GM19463 (cell line): Measurements from ENCODE around the gene HHIPL2.
"Not testable (repeated sequence)": the region's sequence is repeated elsewhere in the genome, so short reads cannot be mapped to it uniquely, and the experiment has no call there.

Experiments used
- ATAC-seq: cut with Tn5 transposase; IDR thresholded peaks from one replicate; pipeline ENCODE4 v1.9.1; 2021; ENCODE audit warnings: mild to moderate bottlenecking, moderate library complexity; ENCODE audit not compliant: unreplicated experiment

The HHIPL2 gene

DNA sequence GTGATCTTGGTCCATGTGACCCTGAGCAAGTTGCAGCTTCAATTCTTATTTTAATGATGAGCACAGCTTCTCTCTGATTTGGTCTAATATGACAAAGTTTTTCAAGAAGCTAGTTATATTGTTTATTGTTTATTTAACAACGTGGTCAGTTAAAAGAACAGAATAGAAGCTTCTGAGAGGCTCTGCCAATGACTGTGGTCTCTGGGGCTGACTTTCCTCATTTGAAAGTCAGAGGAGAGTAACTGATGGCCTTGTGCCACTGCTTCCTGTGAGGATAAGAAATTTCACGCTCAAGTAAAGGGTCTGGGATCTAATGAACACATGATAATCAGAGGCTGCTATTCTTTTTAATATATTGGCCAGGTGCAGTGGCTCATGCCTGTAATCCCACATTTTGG, 7.3 kb downstream of the HHIPL2 start:
- ATAC-seq: no peak

DNA sequence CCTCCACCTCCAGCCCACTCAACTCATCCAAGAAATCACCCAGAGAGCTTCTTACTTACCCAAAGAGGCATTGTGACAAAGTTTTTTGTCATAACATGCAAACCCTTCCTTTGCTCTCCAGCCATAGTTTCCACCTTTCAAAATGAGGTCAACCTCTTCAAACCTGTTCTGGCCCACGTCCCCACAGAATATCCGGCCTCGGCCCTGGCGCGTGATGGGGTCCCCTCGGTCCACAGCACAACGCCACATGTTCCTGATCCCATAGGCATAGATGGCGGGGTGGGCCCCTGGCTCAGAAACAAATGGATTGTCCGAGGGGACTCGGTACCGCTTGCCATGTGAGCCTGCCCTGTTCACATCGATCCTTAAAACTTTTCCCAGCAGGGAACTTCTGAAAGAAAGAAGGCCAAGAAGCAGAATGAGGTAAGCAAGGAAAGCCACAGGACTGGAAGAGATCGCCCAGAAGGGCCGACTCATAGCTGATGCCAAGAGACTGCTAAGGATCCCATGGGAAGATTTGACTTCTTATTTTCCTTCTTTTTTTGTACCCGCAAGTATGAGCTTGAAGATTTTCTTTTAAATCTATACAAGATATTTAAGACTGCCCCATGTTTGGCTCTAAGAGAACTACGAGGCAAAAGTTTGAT, 7.8 kb downstream of the HHIPL2 start:
- no peak for ATAC-seq

DNA sequence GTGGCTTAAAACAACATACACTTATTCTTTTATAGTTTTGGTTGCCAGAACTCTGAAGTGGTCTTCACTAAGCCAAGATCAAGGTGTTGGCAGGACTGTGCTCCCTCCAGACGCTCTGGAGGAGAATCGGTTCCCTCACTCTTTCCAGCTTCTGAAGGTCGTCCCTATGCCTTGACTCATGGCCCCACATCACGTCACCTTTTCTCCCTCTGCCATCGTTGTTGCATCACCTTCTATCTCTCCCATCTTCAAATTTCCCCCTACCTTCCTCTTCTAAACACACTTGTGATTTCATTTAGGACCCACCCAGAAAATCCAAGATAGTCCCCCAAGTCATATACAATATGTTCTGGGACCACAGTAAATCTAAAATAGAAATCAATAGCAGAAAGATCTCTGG, 12.4 kb downstream of the HHIPL2 start:
- no peak for ATAC-seq

DNA sequence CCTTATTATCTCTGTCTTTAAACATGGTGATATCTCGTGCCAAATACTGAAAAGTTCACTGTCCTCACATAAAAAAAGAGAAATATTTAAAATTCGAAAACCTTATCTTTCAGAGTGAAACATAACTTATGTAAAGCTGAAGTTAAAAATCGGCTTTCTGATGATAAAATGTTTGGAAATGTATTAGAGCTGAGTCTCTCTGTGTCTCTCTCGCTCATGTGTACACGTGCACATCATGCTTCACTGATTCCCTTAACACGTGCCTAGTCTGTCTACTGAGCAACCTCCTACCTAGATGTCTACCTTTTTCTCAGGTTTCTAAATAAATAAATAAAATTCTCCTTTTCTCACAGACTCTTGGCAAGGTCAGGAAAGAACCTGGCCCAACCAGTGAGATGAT, 17.1 kb downstream of the HHIPL2 start:
- ATAC-seq: no peak

DNA sequence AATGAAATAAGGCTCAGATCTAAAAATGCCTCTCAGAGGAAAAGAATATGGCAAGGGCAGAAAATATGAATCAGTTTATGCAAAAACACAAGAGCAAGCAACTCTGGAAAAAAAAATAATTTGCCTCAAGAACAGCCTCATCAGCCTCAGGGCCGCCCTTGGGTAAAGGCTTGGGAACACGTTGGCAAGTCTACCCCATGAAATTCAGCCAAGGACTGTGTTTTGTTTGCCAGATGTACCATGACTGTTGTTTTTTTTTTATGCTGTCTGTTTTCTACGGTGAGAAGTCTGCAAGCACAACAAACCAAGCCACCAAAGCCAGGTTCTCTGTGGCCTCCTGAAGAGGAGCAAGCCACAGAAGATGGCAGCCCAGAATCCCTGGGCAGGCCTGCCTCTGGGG, 18.0 kb downstream of the HHIPL2 start:
- no peak for ATAC-seq

DNA sequence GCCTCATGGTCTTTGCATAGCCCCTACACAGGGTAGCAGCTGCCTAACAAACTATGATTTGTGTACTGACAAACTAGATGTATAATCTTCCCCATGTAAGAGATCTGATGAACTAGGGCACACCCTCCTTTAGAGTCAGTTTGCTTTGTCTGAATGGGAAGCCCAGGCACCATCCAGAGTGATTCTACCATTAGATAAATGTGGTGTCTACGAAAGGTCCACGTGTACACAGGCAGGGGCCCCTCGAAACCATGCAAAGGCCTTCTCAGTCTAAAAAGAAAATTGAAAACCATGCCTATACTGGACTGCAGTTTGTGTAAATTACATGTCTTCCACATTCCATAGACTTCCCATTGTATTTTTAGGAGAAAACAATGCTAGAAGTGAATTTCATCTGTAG, 18.7 kb downstream of the HHIPL2 start:
- no peak for ATAC-seq

DNA sequence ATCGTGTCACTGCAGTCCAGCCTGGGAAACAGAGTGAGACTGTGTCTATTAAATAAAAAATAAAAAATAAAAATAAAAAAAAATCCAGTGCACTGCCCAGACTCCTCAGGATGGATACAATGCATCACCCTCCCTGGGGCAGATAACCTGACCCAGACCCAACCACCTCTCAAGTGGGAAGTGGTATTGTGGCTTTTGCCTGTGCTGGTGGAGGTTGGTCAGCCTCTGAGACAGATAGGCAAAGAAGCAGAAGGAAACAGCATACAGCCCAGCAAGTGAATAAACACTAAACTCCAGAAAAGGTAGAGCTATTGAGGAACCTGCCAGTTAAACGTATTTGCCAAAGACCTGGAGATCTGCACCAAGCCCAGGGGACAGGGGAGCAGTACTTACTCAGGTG, 22.0 kb downstream of the HHIPL2 start:
- no peak for ATAC-seq

DNA sequence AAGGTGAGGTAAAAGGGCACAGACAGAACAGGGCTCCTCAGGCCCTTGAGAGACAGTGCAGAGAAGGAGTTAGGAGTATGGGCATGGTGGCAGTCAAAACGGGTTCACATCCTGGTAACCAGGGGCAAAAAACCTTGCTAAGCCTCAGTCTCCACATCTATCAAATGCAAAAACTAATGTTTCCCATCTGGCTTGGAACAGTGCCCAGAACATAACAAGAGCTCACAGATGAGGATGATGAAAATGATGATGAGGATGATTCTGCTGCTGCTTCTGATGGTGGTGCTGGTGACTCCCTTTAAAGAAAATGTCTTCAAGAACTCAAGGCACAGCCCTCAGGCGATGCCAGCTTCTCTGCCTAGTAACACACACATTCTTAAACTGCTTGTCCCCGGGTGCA, 24.1 kb downstream of the HHIPL2 start:
- no peak for ATAC-seq

DNA sequence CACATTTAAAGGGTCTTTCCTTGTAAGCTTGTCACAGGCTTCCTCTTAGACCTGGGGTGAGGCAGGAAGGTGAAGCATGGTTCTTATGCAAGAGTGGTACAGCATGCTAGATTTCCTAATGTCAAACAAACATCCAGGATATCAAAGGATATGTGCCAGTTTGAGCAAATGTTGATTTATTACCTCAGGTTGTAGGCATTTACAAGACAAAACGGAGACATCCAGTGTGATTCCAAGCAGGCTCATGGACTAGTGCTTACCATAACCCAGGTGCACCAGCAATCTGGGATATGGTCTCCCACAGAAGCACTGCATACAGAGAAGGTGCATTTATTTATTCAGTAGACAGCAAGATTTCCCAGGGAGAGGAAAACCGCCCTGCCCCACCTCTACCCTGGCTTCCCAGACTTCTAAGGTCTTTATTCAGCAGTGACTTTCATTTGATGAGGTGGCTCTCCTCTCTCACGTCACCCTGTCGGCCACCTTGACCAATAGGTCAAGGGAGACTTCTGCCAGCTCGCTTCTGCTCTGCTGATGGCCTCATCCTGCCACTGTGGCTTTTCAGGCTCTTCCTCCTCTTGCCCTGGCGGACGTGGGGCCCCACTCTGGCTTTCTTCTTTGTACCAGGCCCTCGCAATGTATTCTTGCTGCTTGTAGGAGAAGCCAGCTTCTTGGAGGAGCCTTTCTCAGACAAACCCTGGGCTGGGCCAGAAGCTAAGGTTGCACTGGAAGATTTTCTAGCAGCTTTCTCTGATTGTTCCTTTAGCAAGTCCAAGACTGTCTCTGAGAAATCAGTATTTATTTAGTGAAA, 25.6 kb downstream of the HHIPL2 start:
- no peak for ATAC-seq

DNA sequence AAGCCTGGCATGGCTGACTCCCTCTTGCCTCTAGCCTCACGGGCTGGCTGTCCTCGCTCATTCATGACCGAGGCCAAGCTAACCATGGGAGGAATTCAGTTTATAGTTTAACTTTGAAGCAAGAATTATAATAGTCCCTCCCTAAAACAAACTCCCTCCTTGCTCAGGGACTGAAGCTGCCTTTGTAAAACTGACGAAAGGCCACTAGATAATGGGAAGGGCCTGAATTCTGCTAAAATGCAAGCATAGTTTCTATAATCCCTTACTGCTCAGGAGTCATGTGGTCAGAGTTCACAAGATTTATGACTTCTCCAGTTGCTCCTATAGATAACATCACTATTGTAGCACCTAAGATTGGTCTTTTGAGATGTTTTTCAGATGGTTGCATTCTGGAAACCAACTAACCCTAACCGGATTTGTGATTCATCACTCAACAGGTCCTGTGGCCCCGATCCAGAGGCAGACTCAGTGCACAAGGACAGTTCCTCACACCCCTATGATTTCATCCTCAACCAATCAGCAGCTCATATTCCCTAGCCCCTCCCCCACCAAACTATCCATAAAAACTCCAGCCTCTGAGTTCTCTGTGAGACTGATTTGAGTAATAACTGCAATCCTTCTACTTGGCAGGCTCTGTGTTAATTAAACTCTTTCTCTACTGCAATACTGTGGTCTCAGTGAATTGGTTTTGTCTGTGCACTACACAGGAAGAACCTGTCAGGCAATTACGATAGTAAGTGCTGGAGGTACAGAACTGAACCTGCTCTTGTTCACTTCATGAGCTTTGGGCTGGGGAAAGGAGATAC, 26.4 kb downstream of the HHIPL2 start:
- ATAC-seq: no peak

DNA sequence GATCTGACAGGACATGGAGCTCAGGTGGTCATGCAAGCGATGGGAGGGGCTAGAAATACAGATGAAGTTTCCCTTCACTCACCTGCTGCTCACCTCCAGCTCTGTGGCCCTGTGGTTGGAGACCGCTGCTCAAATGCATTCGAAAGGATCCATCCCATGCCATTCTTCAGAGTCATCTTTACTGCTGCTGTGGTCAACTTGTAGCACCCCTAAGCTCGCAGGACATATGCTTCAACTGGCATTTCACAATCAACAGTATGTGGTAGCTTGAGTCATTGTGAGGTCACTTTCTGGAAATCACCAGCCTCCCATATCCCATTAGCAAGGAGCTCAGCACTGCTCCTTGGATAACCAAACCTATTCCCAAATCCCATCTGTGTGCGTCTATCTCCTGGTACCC, 58.4 kb downstream of the HHIPL2 start:
- not testable (repeated sequence) for ATAC-seq

DNA sequence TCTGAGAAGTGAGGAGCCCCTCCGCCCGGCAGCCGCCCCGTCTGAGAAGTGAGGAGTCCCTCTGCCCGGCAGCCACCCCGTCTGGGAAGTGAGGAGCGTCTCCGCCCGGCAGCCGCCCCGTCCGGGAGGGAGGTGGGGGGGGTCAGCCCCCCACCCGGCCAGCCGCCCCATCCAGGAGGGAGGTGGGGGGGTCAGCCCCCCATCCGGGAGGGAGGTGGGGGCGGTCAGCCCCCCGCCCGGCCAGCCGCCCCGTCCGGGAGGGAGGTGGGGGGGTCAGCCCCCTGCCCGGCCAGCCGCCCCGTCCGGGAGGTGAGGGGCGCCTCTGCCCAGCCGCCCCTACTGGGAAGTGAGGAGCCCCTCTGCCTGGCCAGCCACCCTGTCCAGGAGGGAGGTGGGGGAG, 60.1 kb downstream of the HHIPL2 start:
- ATAC-seq: not testable (repeated sequence)

DNA sequence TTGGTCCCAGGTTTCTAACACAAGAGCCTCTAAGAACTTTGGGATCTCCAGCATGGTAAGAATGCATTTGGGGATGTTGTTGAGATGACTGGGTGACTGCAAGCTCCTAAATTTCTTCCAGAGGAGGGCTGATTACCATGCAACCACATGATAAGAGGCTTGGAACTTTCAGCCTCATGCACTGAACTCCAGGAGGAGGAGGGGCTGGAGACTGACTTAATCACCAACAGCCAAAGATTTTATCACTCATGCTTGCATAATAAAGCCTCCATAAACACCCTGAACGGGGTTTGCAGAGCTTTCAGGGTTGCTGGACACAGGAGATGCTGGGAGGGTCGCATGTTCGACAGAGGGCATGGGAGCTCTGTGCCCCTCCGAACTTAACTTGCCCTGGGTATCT, 63.9 kb downstream of the HHIPL2 start:
- ATAC-seq: not testable (repeated sequence)

DNA sequence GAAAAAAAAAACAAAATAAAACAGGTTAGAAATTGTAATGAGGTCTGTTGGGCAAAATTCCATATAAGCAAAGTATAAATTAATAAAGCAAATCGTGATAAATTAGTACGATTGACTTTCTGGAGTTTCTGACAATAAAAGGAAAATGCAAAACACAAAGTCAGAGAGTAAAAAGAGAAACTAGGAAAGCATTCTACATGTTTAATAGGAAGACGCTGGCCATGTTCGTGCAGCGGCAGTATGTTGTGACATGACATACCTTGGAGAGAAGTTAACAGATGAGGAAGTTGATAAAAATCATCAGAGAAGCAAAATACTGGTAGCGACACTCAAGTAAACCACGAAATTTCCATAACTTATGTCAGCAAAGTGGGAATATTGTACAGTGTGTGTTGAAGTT, 68.3 kb downstream of the HHIPL2 start:
- not testable (repeated sequence) for ATAC-seq

DNA sequence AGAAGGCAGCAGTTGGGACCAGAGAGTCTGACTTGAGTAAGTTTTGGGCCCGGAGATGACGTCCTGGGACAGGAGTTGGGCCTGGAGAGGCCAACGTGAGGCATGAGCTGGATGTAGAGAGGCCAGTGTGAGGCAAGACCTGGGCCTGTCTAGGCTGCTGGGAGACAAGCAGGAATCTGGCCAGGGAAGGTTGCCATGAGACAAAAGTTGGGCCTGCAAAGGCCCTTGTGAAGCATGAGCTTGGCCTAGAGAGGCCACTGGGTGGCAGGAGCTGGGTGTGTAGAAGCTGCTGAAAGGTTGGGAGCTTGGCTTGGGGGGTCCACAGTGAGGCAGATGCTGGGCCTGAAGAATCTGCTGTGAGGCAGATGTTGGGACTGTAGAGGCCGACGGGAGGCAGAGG, 71.5 kb downstream of the HHIPL2 start:
- ATAC-seq: not testable (repeated sequence)

DNA sequence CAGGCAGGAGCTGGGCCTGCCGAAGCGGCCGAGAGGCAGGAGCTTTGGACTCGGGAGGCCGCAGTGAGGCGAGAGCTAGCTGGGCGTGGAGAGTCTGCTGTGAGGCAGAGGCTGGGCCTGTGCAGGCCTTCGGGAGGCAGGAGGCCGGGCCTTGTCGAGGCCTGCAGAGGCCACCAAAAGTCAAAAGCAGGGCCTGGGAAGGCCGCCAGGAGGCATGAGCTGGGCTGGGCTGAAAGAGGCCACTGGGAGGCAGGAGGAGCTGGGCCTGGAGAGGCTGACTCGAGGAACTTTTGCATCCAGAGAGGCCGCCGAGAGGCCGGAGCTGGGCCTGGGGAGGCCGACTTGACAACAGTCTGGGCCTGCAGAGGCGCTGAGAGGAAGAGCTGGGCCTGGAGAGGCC, 74.2 kb downstream of the HHIPL2 start:
- not testable (repeated sequence) for ATAC-seq

DNA sequence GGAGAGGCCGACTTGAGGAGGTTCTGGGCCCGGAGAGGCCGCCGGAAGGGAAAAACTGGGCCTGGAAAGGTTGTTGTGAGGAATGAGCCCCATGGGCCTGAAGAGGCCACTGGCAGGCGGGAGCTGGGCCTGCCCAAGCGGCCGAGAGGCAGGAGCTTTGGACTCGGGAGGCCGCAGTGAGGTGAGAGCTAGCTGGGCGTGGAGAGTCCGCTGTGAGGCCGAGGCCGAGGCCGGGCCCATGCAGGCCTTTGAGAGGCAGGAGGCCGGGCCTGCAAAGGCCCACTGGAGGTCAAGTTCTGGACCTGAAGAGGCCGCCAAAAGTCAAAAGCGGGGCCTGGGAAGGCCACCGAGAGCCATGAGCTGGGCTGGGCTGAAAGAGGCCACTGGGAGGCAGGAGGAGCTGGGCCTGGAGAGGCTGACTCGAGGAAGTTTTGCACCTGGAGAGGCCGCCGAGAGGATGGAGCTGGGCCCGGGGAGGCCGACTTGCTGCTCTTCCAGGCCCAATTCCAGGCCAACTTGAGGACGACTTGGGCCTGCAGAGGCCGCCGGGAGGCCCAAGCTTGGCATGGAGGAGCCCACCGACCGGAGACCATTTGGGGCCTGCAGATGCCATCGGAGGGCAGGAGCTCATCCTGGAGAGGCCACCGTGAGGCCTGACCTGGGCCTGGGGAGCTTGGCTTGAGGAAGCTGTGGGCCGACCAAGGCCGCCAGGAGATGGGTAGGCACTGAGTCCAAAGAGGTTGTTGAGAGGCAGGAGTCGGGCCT, 74.9 kb downstream of the HHIPL2 start:
- not testable (repeated sequence) for ATAC-seq
